Heart left ventricle (tissue), 16 donors: Measurements from ENCODE around the gene CLDN24. TPM values are rescaled to one million over a fixed set of nuclear protein-coding genes. Genes with fewer than 3 reads are reported as not detected.

Source experiments
- ATAC-seq, 4 donors: fragments of 200-7000 bp; cut with Tn5 transposase; one replicate each; pipeline ENCODE4 v1.9.1; 2020 to 2022; ENCODE audit warnings: moderate library complexity in 4 of 4, mild to moderate bottlenecking in 3 of 4, moderate number of reproducible peaks in 1 of 4
- DNase-seq, 5 donors: peaks; one replicate each; pipeline ENCODE4 v3.0.0-alpha.2; 2020
- H3K27ac ChIP-seq, 12 donors: fragments of 200-600 bp; sonication (generic) in 4 of 12; one replicate each; pipeline versions ENCODE4 v1.5.0 to v1.8.0; 2016 to 2022; ENCODE audit warnings: mild to moderate bottlenecking in 2 of 12
- H3K27me3 ChIP-seq, 9 donors: fragments of 200-600 bp; sonication (generic) in 2 of 9; one replicate each; pipeline versions ENCODE4 v1.5.1 to v1.8.0; 2016 to 2022; ENCODE audit warnings: mild to moderate bottlenecking in 3 of 9
- H3K36me3 ChIP-seq, 9 donors: fragments of 200-600 bp; sonication (generic) in 2 of 9; one replicate each; pipeline versions ENCODE4 v1.5.0 to v1.8.0; 2018 to 2022; ENCODE audit warnings: mild to moderate bottlenecking in 2 of 9
- H3K4me1 ChIP-seq, 12 donors: fragments of 200-600 bp; sonication (generic) in 4 of 12; one replicate each; pipeline versions ENCODE4 v1.5.0 to v1.8.0; 2016 to 2022; ENCODE audit warnings: mild to moderate bottlenecking in 3 of 12
- H3K4me3 ChIP-seq, 12 donors: fragments of 200-600 bp; sonication (generic) in 4 of 12; one replicate each; pipeline versions ENCODE4 v1.5.0 to v1.8.0; 2017 to 2022; ENCODE audit warnings: mild to moderate bottlenecking in 9 of 12, moderate library complexity in 4 of 12
- H3K9me3 ChIP-seq, 12 donors: fragments of 200-600 bp; sonication (generic) in 4 of 12; one replicate each; pipeline versions ENCODE4 v1.5.0 to v1.8.0; 2016 to 2022; ENCODE audit warnings: mild to moderate bottlenecking in 1 of 12
- CTCF ChIP-seq, 12 donors: fragments of 200-600 bp; sonication (generic) in 4 of 12; IDR thresholded peaks; one replicate each; pipeline versions ENCODE4 v1.5.0 to v1.8.0; 2018 to 2022; ENCODE audit warnings: antibody characterized with exemption in 12 of 12, mild to moderate bottlenecking in 5 of 12
- POLR2A ChIP-seq, 2 donors: fragments of 450-650 bp; IDR thresholded peaks; one replicate each; pipeline ENCODE4 v1.6.1; 2017; ENCODE audit warnings: antibody characterized with exemption in 2 of 2, mild to moderate bottlenecking in 2 of 2, moderate library complexity in 2 of 2
- WGBS, 4 donors: extraction: QIAGEN DNeasy Blood & Tissue Kit in 2 of 4; methylation state at CpG; one replicate each; pipeline versions ENCODE4 v1.1.5 to v1.1.7; 2013 to 2018; 5-methylcytosine and 5-hydroxymethylcytosine counted together
- intact Hi-C, 10 donors: fragments of 100-400 bp; cut with DNase I; formaldehyde crosslinking; loops; one replicate each; pipeline versions ENCODE4 v1.11.1 to v1.14.2; 2022
- polyA plus RNA-seq, 2 donors: library from polyadenylated mRNA; stranded (reverse); fragments of 200-250 nt; gene quantifications; one replicate each; pipeline ENCODE4 v1.2.3, GENCODE V29; 2013
- total RNA-seq, 9 donors: library from RNA; depleted of rRNA in 2 of 9; stranded (reverse); fragments of >200 nt in 2 of 9; fragmentation: NEBNext Ultra II Directional in 3 of 9; extraction: Animal tissue kit (Norgen Biotek cat#: 25700) in 3 of 9; gene quantifications; one replicate each; pipeline versions ENCODE4 v1.1.0 to v1.2.4, GENCODE V29; 2016 to 2023
- donor health status: ischemic (EF 13 %, LVEDD 7.1; RV severe dilation, severe dysfunction).
- donor health status: healthy with polysubstance abuse.
- donor health status: DM: no; HTN: yes; CAD: no.
- donor health status: DM: no; HTN: no; CAD: no.
- donor health status: ischemic (EF 25% LVEDD 6.9; RV normal size, moderate dysfunction).
- donor health status: ischemic (EF 25% LVEDD 5.7; RV mildly dilated, moderate dysfunction).
- donor health status: healthy.
- donor health status: DM: yes; HTN: yes; CAD: no.
- donor health status: ischemic (EF 35%, LVEDD 5.7; RV mildly dilated, moderate dysfunction).
- donor health status: nonischemic (EF 11% LVEDD 7.7; RV severe dilation, severe dysfunction).
- donor health status: DM: yes; HTN: yes; CAD: no.
- donor health status: PGD.
- donor health status: ischemic (EF 29% LVEDD 5.4; RV normal size, mild dysfunction).
- donor health status: nonischemic (EF 23%, LVEDD 6.1; RV moderate dilation, normal function).

The CLDN24 gene
- total and polyA plus RNA-seq, 11 donors, result not detected

GRCh38 chr4:183345261-183345660 lies 23.0 kb upstream of the CLDN24 start:
- no peak overlapping the region for H3K4me3 ChIP-seq
- 84 to 96% (median 89%) methylated on average over 4 of the region's 4 CpGs for WGBS, 4 donors
- H3K9me3 ChIP-seq, result no peaks in the 10 kb centered on the region
- H3K27me3 ChIP-seq, result peaks cover 0 to 16% (median 5%) of the 10 kb centered on the region in 9 donors
- no peak for DNase-seq
- H3K36me3 ChIP-seq, result no peaks in the 10 kb centered on the region
- H3K27ac ChIP-seq, result no peak overlapping the region
- no peak for ATAC-seq
- intact Hi-C loops, result no loop called here
- H3K4me1 ChIP-seq, result peaks cover 0 to 28% (median 3%) of the 10 kb centered on the region in 12 donors
- TF ChIP-seq POLR2A (IDR thresholded peaks at IDR 0.05) (no peak), CTCF (IDR thresholded peaks at IDR 0.05) (no peak)

- Histone ChIP-seq H3K27ac (no peak overlapping the region), H3K36me3 (no peaks in the 10 kb centered on the region), H3K27me3 (peaks cover 0 to 16% (median 5%) of the 10 kb centered on the region in 9 donors), H3K4me1 (peaks cover 0 to 27% (median 3%) of the 10 kb centered on the region in 12 donors), H3K4me3 (no peak overlapping the region), H3K9me3 (no peaks in the 10 kb centered on the region)
- WGBS, 4 donors, result 89 to 93% (median 90%) methylated on average over 14 to 15 of the region's 15 CpGs
- DNase-seq (no peak), ATAC-seq (no peak)
- TF ChIP-seq CTCF (IDR thresholded peaks at IDR 0.05) (no peak), POLR2A (IDR thresholded peaks at IDR 0.05) (no peak)
- intact Hi-C loops, result no loop called here
Measured at GRCh38 chr4:183344523-183345255, 22.5 kb upstream of the CLDN24 start.

- intact Hi-C loops, result no loop called here
- Histone ChIP-seq H3K9me3 (no peaks in the 10 kb centered on the region), H3K27ac (no peak overlapping the region), H3K4me1 (peaks cover 0 to 17% (median 3%) of the 10 kb centered on the region in 12 donors), H3K27me3 (peaks cover 0 to 16% (median 5%) of the 10 kb centered on the region in 9 donors), H3K36me3 (no peaks in the 10 kb centered on the region), H3K4me3 (no peak overlapping the region)
- DNase-seq, result no peak
- ATAC-seq, result no peak
- WGBS, 4 donors, result 86 to 94% (median 91%) methylated on average over 7 of the region's 7 CpGs
- no peak for TF ChIP-seq CTCF (IDR thresholded peaks at IDR 0.05)
- no peak for TF ChIP-seq POLR2A (IDR thresholded peaks at IDR 0.05)
Measured at GRCh38 chr4:183343730-183344129, 21.5 kb upstream of the CLDN24 start.

DNA sequence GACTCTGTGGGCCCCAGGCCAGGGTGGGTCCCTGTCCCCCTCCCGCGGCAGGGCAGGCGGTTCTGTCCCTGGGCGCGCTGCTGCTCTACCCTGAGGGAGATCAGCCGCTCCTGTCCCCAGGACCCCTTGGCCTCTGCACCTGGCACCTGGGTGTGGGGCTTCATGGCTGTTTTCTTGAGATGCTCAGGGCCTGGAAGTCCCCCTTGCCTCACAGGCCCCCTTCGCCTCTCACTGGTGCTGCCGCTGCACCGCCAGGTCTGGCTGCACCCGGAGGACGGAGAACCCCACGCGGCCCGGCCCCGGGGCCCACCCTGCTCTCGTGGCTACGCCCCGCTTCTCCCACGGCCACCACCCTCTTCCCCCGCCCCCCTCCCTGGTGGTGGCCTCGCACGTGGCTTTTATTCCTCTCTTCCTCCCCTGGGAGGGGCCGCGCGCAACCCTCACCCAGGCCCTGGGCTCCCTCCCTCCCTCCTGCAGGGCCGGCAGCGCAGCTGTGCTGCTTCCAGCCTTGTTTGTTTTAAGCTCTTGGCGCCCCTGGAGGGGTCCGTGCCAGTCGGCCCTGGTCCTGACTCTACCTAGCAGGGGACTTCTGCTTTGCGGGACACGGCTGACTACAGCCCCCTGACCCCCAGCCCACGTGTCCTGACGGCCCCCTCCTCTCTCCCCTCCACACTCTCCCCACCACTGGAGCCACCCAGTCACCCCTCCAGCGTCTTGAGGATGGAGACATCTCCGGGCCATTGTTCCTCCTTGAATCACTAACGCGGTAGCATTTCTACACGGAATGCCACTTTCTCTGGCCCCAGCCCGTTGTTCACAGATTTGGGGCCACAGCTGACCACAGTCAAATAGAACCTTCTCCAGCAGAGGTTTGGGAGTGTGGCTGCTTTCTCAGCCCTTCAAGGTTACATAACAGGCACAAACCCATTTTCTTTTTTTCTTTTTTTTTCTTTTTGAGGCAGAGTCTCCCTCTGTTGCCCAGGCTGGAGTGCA lies 20.6 kb upstream of the CLDN24 start:
- ATAC-seq, result peak in 3 of 4 donors; percentile 52 to 72 (median 59)
- TF ChIP-seq POLR2A (IDR thresholded peaks at IDR 0.05) (no peak), CTCF (IDR thresholded peaks at IDR 0.05) (no peak)
- H3K27ac ChIP-seq, result no peak overlapping the region
- peaks cover 0 to 16% (median 5%) of the 10 kb centered on the region in 9 donors for H3K27me3 ChIP-seq
- H3K36me3 ChIP-seq, result no peaks in the 10 kb centered on the region
- no peaks in the 10 kb centered on the region for H3K9me3 ChIP-seq
- peak in 2 of 5 donors; percentile 30 to 34 for DNase-seq
- intact Hi-C loops, result no loop called here
- peak overlapping the region in 8 of 12 donors; percentile 0 to 22 (median 16) for H3K4me3 ChIP-seq
- H3K4me1 ChIP-seq, result peaks cover 0 to 10% (median 3%) of the 10 kb centered on the region in 12 donors
- WGBS, 4 donors, result 23 to 51% (median 33%) methylated on average over 31 to 40 of the region's 40 CpGs
